T-helper 2 cell (primary cell): ENCODE results near the gene PDE4D.
"Not testable (repeated sequence)": the region's sequence is repeated elsewhere in the genome, so short reads cannot be mapped to it uniquely, and the experiment has no call there.

Source experiments
- DNase-seq, 5 experiments: peaks; one replicate each; pipeline versions ENCODE4 v3.0.0 to v3.0.0-alpha.2; 2012 to 2022

Gene PDE4D

GRCh38 chr5:59394956-59395355 lies 498.6 kb downstream of the PDE4D start:
- not testable (repeated sequence) for DNase-seq

DNA sequence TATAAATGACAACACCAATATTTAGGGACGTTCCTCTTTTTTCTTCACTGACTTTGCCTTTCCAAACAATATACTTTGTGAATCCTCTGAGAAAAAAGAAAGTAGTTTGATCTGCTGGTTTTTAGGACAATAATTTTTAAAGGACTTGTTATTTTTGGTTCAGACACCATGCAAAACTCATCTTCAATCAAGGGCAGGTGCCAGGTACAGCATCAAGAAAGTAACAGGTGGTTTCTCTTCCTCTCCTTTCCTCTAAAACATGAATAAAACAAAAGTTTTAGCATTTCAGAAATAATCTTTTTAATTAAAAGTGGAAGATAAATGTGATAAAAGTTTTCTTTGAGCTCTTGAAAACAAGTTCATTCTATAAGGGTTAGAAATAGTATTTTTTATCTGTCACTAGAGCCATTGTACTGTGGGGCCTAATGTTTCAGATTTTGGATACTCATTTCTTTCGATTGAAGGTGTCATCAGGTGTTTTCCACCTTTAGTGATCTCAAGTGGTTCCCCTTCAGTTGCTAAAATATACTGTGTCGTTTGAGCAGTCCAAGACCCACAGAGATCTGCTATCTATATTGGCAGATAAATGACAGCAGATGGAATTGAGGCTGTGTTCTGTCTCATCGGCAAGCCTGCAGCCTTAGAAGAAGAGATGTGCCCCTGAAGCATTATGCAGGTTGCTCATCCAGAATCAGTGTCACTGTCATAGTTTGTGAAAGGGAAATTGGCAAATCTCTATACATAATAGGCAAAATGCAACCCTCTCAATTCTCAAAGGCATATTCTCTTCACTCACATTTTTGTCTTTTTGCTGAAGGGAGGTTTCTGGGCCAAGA lies 499.7 kb downstream of the PDE4D start:
- no peak for DNase-seq

GRCh38 chr5:59391576-59391975 lies 501.9 kb downstream of the PDE4D start:
- DNase-seq: no peak

DNA sequence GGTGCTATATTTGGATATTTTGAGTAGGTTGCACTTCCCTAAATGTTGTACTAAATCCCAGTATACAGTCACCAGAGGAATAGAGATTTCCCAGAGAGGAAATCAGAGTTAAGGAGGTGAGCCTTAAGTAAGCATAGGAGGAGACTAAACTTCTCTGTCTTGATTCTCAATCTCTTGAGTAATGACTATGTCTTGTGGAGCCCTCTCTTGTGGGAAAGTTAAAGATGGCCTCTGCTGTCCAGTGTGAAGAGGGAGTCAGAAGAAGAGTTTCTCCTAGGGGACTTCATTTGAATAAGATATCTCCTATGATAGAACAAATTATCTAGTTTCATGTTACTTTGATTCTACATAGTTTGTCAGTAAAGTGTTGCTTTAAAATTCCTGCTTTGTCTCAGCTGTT lies 502.5 kb downstream of the PDE4D start:
- no peak for DNase-seq

GRCh38 chr5:59390074-59390659 lies 503.4 kb downstream of the PDE4D start:
- DNase-seq: no peak

- DNase-seq: no peak
Measured at GRCh38 chr5:59387127-59387526, 506.4 kb downstream of the PDE4D start.

GRCh38 chr5:59385700-59386099 lies 507.8 kb downstream of the PDE4D start:
- DNase-seq: no peak

DNA sequence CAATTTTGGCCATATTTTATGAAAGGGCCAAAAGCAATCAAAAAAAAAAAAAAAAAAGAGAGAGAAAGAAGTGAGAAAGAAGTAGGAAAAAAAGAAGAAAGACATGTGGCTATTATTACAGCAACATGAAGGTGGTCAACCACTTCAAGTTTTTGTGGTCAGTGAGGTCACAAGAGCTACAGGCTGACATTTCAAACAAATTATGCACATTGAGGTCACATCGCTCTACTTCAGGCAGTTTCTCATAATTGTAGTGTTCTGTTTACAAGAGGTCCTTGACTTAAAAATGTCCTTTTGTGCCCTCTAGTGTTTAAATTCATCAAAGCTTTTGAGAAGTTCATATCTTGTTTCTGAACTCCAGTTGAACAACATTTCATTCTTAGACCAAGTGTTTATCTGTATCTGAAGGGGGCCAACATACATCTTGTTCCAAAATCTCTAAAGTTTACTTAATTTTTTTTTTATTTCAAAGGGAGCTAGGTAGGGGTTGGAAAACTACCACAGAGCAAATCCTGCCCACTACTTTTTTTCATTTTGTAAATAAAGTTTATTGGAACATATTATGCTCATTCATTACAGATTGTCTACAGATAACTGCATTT lies 513.1 kb downstream of the PDE4D start:
- peak in 2 of 5 experiments; percentile 24 to 80 for DNase-seq

DNA sequence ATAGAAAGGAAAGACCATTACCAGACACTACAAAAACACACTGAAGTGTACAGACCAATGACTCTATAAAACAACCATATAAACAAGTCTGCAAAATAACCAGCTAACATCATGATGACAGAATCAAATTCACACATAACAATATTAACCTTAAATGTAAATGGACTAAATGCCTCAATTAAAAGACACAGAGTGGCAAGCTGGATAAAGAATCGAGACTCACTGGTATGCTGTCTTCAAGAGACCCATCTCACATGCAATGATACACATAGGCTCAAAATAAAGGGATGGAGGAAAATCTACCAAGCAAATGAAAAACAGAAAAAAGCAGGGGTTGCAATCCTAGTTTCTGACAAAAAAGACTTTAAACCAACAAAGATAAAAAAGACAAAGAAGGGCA lies 519.5 kb downstream of the PDE4D start:
- not testable (repeated sequence) for DNase-seq

GRCh38 chr5:59371525-59372127 lies 521.9 kb downstream of the PDE4D start:
- peak in 1 of 5 experiments; percentile 10 for DNase-seq

- DNase-seq: no peak
Measured at GRCh38 chr5:59368951-59369350, 524.6 kb downstream of the PDE4D start.

DNA sequence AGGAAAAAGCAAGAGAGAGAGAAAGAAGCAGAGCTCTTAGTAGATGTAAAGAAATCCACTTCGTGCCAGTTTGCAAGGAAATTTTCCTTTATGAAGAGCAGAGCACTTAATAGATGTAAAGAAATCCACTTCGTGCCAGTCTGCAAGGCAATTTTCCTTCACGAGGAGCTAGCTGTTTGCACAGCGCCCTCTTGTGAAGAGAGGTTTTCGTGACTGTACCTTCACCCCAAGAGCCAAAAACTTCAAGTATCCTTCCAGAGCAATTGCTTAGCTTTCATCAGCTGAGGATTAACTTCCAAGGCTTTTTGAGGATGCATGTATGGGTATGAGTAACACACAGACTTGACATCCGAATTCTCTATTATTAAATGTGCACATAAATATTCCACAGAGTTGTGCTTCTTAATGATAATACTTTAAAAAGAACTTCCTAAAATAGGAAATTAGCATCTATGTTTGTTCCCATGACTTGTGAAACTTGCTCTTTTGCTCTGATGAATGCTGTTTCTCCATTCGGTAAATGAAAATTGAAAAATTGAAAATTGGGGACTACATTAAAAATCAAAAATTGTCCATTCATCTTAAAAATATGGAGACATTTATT lies 525.6 kb downstream of the PDE4D start:
- DNase-seq: peak in 3 of 5 experiments; percentile 5 to 50 (median 6)

DNA sequence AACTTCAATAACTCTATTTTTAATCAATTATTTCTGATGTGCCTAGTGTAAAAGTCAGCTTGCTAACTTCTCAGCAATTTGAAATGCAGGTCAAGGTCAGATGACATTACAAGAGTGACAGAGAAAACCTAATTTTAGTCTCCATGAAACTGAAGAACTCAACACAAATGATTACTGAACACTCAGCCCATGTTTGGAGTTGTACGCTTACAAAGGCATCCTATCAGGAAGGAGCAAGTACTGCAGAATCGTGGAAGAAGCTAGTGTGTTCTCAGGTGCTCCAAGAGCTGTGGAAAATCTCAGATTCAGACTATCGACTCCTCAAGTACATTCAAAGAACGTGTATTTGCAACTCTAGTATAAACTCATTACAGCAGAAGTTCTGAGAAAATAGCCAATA lies 526.7 kb downstream of the PDE4D start:
- DNase-seq: no peak

- no peak for DNase-seq
Measured at GRCh38 chr5:59362438-59362837, 531.1 kb downstream of the PDE4D start.

- no peak for DNase-seq
Measured at GRCh38 chr5:59361454-59361853, 532.1 kb downstream of the PDE4D start.

- DNase-seq: no peak
Measured at GRCh38 chr5:59360130-59360555, 533.4 kb downstream of the PDE4D start.

- no peak for DNase-seq
Measured at GRCh38 chr5:59358005-59358861, 535.3 kb downstream of the PDE4D start.

- no peak for DNase-seq
Measured at GRCh38 chr5:59357381-59357977, 536.0 kb downstream of the PDE4D start.

DNA sequence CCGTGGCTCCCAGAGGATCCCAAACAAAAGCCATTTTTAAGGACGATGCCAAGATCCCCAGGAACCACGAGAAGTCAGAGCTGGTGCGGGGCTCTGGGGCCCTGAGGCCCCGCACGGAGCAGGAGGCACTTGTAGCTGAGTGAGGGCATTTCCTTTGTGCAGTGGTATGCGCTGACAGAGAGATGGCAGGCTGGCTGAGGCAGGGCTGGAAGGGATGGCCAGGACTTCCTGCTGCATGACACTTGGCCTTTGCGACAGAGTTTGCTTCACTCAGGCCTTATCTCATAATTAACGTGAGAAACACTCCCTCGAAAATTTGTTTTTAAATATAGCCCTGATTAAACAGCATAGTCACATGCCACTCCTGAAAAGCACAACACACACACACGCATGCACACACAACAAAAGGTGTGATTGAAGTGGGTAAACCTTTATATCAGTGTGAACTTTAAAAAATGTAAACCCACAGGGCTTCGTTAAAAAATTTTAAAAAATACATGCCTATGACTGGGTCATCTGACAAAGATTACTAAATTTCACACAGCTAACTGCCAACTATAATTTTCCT lies 536.6 kb downstream of the PDE4D start:
- no peak for DNase-seq

DNA sequence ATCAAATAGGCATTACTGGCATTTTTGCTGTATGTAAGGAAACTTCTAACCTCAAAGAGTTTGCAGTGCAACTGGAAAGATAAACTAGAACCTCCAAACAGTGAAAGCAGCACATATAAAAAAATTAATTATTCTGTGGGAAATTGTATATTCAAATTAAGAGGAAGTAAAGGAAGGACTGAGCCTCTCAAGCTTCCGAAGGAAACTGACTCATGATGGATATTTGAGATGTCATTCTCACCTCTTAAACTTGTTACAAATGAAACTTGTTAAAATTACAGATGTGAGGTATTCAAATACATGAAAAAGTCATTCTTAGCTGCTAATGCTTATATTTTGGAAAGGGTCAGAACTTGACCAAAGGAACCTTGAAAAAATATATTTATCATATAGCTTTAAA lies 538.7 kb downstream of the PDE4D start:
- DNase-seq: no peak

DNA sequence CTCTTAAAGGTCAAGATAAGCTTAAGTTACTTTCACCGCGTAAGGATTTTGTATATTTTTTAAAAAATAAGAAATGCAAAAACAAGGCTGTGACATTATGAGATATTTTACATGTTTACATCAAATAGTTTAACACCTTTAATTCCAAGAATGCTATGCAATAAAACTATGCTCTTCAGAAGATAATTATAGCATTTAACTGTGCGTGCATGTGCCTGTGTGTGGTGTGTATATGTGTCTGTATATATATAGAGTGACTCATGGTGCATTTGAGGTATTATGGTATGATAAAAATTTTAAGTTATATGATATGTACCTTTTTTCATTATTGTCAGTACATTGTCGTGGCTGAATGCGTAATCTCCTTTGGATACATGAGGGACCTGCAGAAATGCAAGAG lies 539.3 kb downstream of the PDE4D start:
- DNase-seq: no peak
